ENCODE results near the gene NTN1. TPM values are rescaled to one million over a fixed set of nuclear protein-coding genes. Genes with fewer than 3 reads are reported as not detected.

Gene NTN1
- total RNA-seq, 1 experiment from 2014 or later = 1.2 TPM

DNA sequence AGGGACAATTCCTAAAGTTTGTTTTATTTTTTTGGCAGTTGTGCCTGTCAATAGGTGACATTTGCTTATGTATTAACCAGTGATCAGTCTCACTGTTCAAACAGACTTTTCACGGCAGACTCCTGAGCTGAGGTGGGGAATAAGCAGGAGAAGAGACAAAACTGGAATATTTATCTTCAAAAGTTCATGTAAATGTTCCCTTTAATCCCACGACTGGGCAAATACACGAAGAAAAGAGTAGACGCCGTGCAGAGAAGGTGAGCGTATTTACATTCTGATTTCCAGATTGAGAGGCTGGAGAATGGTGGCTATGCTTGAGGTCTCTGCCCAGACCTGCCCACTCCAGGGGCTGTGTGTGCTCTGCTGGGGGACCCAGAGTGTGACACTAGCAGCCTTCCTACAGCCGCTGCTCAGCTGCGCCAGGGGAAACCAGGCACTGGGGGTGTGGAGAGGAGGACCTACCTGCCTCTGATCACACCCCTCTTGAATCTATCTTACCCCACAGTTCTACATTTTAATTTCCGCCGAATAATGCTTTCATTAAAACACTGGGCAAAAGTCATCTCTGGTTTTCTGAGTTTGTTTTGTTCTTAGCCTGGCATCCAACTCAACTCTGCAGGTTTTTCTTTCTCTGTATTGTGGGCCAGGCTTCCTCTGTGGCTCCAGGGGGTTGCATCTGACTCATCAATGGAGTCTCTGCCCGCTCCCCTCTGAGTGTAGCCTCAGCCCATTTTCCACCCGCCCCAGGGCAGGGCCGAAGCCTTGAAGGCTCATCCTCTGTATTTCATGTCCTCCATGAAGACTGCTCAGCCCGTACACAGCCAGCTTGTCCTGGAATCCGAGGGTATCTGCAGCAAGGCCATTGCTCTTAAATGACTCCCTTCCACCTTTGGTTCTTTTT, 237.1 kb downstream of the NTN1 start:
- Histone ChIP-seq H2BK5ac (ENCODE audit: insufficient read length, low read length) (no peak overlapping the region), H2AFZ (ENCODE audit: low read length) (no peak overlapping the region), H3K23me2 (ENCODE audit: insufficient read length, low read depth, low read length, poor library complexity, severe bottlenecking) (no peaks in the 10 kb centered on the region), H3K23ac (ENCODE audit: insufficient read length, low read depth, low read length) (no peak overlapping the region), H3K14ac (ENCODE audit: insufficient read depth, low read length) (peak overlapping the region; percentile 72; the same call in 1 of the 2 replicates), H4K20me1 (ENCODE audit: control insufficient read depth, insufficient read depth, insufficient read length) (no peaks in the 10 kb centered on the region), H3K18ac (ENCODE audit: insufficient read length, low read depth, low read length) (no peak overlapping the region), H3K4ac (ENCODE audit: low read depth, low read length) (no peak overlapping the region), H3K56ac (ENCODE audit: insufficient read length, low read depth, low read length) (no peak overlapping the region), H2BK120ac (ENCODE audit: low read depth, low read length, poor library complexity, severe bottlenecking) (no peak overlapping the region), H3K4me2 (ENCODE audit: insufficient read depth, insufficient read length, low read length) (no peak overlapping the region), H3K4me1 (ENCODE audit: insufficient read depth, low read length) (no peaks in the 10 kb centered on the region; the same call in 1 of the 2 replicates), H3K9ac (ENCODE audit: extremely low read depth, insufficient read length, low read length) (no peak overlapping the region), H3K27me3 (ENCODE audit: insufficient read depth, low read length) (no peaks in the 10 kb centered on the region), H2AK5ac (ENCODE audit: insufficient read length, low read length) (no peak overlapping the region), H4K5ac (ENCODE audit: insufficient read length, low read depth, low read length) (no peak overlapping the region), H3K79me1 (ENCODE audit: insufficient read depth, low read depth, low read length, poor library complexity, severe bottlenecking) (no peaks in the 10 kb centered on the region), H3K9me3 (ENCODE audit: control insufficient read depth, low read depth, low read length) (no peaks in the 10 kb centered on the region), H3K79me2 (ENCODE audit: insufficient read depth, low read length) (no peaks in the 10 kb centered on the region), H3T11ph (ENCODE audit: low read length) (no peak overlapping the region), H2BK15ac (ENCODE audit: low read depth, low read length) (no peak overlapping the region), H4K8ac (replicated peaks; ENCODE audit: insufficient read length, low read depth, low read length) (no peak overlapping the region), H4K91ac (ENCODE audit: insufficient read length, low read depth, low read length) (no peak overlapping the region), H3K27ac (ENCODE audit: insufficient read length, low read depth, low read length) (no peak overlapping the region), H2BK20ac (ENCODE audit: low read depth, low read length, poor library complexity, severe bottlenecking) (no peak overlapping the region), H2BK12ac (ENCODE audit: insufficient read length, low read depth, low read length) (no peak overlapping the region)
- no peak overlapping the region for H3K4me3 Mint-ChIP-seq
- peak overlapping the region in 2 of 3 experiments; percentile 30 to 65; a peak in 4 of 7 replicates for H3K27ac Mint-ChIP-seq
- no peaks in the 10 kb centered on the region for H3K27me3 Mint-ChIP-seq (ENCODE audit: low read depth)
- no peaks in the 10 kb centered on the region for H3K9me3 Mint-ChIP-seq
- WGBS (ENCODE audit: extremely low coverage, insufficient read length, low lambda C conversion rate) = no CpG with 5 or more reads among the region's 15 CpGs
- no peaks in the 10 kb centered on the region for H3K36me3 Mint-ChIP-seq (ENCODE audit: insufficient read depth in 1 of 3, low read depth in 3 of 3)
- peaks cover 37 to 40% of the 10 kb centered on the region in 2 experiments for H3K4me1 Mint-ChIP-seq
- no peak for DNase-seq
- TF ChIP-seq, protein P1, sequence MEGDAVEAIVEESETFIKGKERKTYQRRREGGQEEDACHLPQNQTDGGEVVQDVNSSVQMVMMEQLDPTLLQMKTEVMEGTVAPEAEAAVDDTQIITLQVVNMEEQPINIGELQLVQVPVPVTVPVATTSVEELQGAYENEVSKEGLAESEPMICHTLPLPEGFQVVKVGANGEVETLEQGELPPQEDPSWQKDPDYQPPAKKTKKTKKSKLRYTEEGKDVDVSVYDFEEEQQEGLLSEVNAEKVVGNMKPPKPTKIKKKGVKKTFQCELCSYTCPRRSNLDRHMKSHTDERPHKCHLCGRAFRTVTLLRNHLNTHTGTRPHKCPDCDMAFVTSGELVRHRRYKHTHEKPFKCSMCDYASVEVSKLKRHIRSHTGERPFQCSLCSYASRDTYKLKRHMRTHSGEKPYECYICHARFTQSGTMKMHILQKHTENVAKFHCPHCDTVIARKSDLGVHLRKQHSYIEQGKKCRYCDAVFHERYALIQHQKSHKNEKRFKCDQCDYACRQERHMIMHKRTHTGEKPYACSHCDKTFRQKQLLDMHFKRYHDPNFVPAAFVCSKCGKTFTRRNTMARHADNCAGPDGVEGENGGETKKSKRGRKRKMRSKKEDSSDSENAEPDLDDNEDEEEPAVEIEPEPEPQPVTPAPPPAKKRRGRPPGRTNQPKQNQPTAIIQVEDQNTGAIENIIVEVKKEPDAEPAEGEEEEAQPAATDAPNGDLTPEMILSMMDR (conservative IDR thresholded peaks at IDR 0.05) = no peak
